Measurements from ENCODE around the gene STAT2. TPM values are rescaled to one million over a fixed set of nuclear protein-coding genes. Genes with fewer than 3 reads are reported as not detected.
"Not testable (repeated sequence)": the region's sequence is repeated elsewhere in the genome, so short reads cannot be mapped to it uniquely, and the experiment has no call there.

STAT2 gene
- total RNA-seq, result 100 to 1,000 TPM; 129 to 191 TPM
- polyA plus RNA-seq, result 100 to 1,000 TPM in 1 of 2 donors, 10 to 100 TPM in 1; 20.0 to 111 TPM
- long read RNA-seq, donor 1, partial matches to known transcripts, result 25 of 33 reads
- long read RNA-seq, donor 1, other reads (novel, unspliced or antisense), result 7 of 33 reads
- long read RNA-seq, donor 2, partial matches to known transcripts, result 4 of 19 reads
- long read RNA-seq, donor 2, other reads (novel, unspliced or antisense), result 13 of 19 reads

- peak; percentile 99 to 100 for DNase-seq
- intact Hi-C loops (cut with DNase I), result loop anchor here in 1 of 2 donors (10.0 kb wide), 1 partner anchor 105 kb away; the partner anchor contains the start of gene SPRYD4
- WGBS, 2 donors, result 0 to 1% methylated on average over 54 of the region's 54 CpGs
These were observed at the start of gene STAT2 for GRCh38 chr12:56359851-56360767. Gene STAT2 (minus strand): TSS chr12:56360107. CDS start chr12:56356571, 3,536 bp downstream.

GRCh38 chr12:56408799-56409417 is 49.0 kb upstream of the STAT2 start:
- WGBS, 2 donors, result 93 to 95% methylated on average over 5 of the region's 5 CpGs
- intact Hi-C loops (cut with DNase I), result no loop called here
- no peak for ATAC-seq (ENCODE audit: low FRiP score)

More at GRCh38 chr12:56359851-56360767, at the start of gene STAT2:
- Histone ChIP-seq H3K36me3 (ENCODE audit: control insufficient read depth in 1 of 2, insufficient read depth in 2 of 2, low read length in 1 of 2) (peaks cover 2 to 5% of the 10 kb centered on the region in 2 donors), H3K4me1 (ENCODE audit: control insufficient read depth in 1 of 2, insufficient read depth in 2 of 2, low read length in 2 of 2) (no peaks in the 10 kb centered on the region), H3K27me3 (ENCODE audit: control insufficient read depth in 1 of 2, insufficient read depth in 2 of 2, low read length in 1 of 2) (no peaks in the 10 kb centered on the region), H3K27ac (ENCODE audit: low read depth in 1 of 2, low read length in 2 of 2) (peak within 1 kb of the TSS; percentile 14 to 92), H3K9me3 (ENCODE audit: control insufficient read depth, low read length) (no peaks in the 10 kb centered on the region), H3K4me3 (ENCODE audit: low read length in 2 of 2) (peak within 1 kb of the TSS; percentile 78 to 89)
- ATAC-seq (ENCODE audit: low FRiP score), result peak; percentile 99

GRCh38 chr12:56404227-56404626 is 44.3 kb upstream of the STAT2 start:
- H3K4me3 ChIP-seq (ENCODE audit: low read length in 2 of 2); H3K9me3 ChIP-seq (ENCODE audit: control insufficient read depth, low read length); ATAC-seq (ENCODE audit: low FRiP score); H3K4me1 ChIP-seq (ENCODE audit: control insufficient read depth in 1 of 2, insufficient read depth in 2 of 2, low read length in 2 of 2); intact Hi-C loops (cut with DNase I); H3K36me3 ChIP-seq (ENCODE audit: control insufficient read depth in 1 of 2, insufficient read depth in 2 of 2, low read length in 1 of 2); H3K27ac ChIP-seq (ENCODE audit: low read depth in 1 of 2, low read length in 2 of 2); H3K27me3 ChIP-seq (ENCODE audit: control insufficient read depth in 1 of 2, insufficient read depth in 2 of 2, low read length in 1 of 2); DNase-seq: not testable (repeated sequence)
- WGBS, 2 donors, result 88 to 94% methylated on average over 3 of the region's 3 CpGs

More at GRCh38 chr12:56408799-56409417, 49.0 kb upstream of the STAT2 start:
- no peak for DNase-seq
- no peaks in the 10 kb centered on the region for H3K27me3 ChIP-seq (ENCODE audit: control insufficient read depth in 1 of 2, insufficient read depth in 2 of 2, low read length in 1 of 2)
- H3K36me3 ChIP-seq (ENCODE audit: control insufficient read depth in 1 of 2, insufficient read depth in 2 of 2, low read length in 1 of 2), result no peaks in the 10 kb centered on the region
- H3K27ac ChIP-seq (ENCODE audit: low read depth in 1 of 2, low read length in 2 of 2), result no peak overlapping the region
- no peak overlapping the region for H3K4me3 ChIP-seq (ENCODE audit: low read length in 2 of 2)
- H3K9me3 ChIP-seq (ENCODE audit: control insufficient read depth, low read length), result no peaks in the 10 kb centered on the region
- no peaks in the 10 kb centered on the region for H3K4me1 ChIP-seq (ENCODE audit: control insufficient read depth in 1 of 2, insufficient read depth in 2 of 2, low read length in 2 of 2)

GRCh38 chr12:56401612-56402011 is 41.7 kb upstream of the STAT2 start:
- ATAC-seq (ENCODE audit: low FRiP score); H3K27me3 ChIP-seq (ENCODE audit: control insufficient read depth in 1 of 2, insufficient read depth in 2 of 2, low read length in 1 of 2); DNase-seq; H3K4me1 ChIP-seq (ENCODE audit: control insufficient read depth in 1 of 2, insufficient read depth in 2 of 2, low read length in 2 of 2); H3K9me3 ChIP-seq (ENCODE audit: control insufficient read depth, low read length); H3K27ac ChIP-seq (ENCODE audit: low read depth in 1 of 2, low read length in 2 of 2); H3K36me3 ChIP-seq (ENCODE audit: control insufficient read depth in 1 of 2, insufficient read depth in 2 of 2, low read length in 1 of 2); intact Hi-C loops (cut with DNase I); H3K4me3 ChIP-seq (ENCODE audit: low read length in 2 of 2): not testable (repeated sequence)

- H3K27ac ChIP-seq (ENCODE audit: low read depth in 1 of 2, low read length in 2 of 2); H3K27me3 ChIP-seq (ENCODE audit: control insufficient read depth in 1 of 2, insufficient read depth in 2 of 2, low read length in 1 of 2); H3K9me3 ChIP-seq (ENCODE audit: control insufficient read depth, low read length); intact Hi-C loops (cut with DNase I); ATAC-seq (ENCODE audit: low FRiP score); H3K4me1 ChIP-seq (ENCODE audit: control insufficient read depth in 1 of 2, insufficient read depth in 2 of 2, low read length in 2 of 2); H3K36me3 ChIP-seq (ENCODE audit: control insufficient read depth in 1 of 2, insufficient read depth in 2 of 2, low read length in 1 of 2); H3K4me3 ChIP-seq (ENCODE audit: low read length in 2 of 2); DNase-seq: not testable (repeated sequence)
- WGBS, 2 donors, result 78 to 88% methylated on average over 1 of the region's 3 CpGs
These were observed 41.2 kb upstream of the STAT2 start for GRCh38 chr12:56401125-56401524.

GRCh38 chr12:56399466-56399865 is 39.6 kb upstream of the STAT2 start:
- intact Hi-C loops (cut with DNase I); H3K9me3 ChIP-seq (ENCODE audit: control insufficient read depth, low read length): not testable (repeated sequence)

GRCh38 chr12:56398324-56398723 is 38.4 kb upstream of the STAT2 start:
- Histone ChIP-seq H3K9me3 (ENCODE audit: control insufficient read depth, low read length) (peaks cover 10% of the 10 kb centered on the region), H3K27ac (ENCODE audit: low read depth in 1 of 2, low read length in 2 of 2) (no peak overlapping the region), H3K4me1 (ENCODE audit: control insufficient read depth in 1 of 2, insufficient read depth in 2 of 2, low read length in 2 of 2) (no peaks in the 10 kb centered on the region), H3K36me3 (ENCODE audit: control insufficient read depth in 1 of 2, insufficient read depth in 2 of 2, low read length in 1 of 2) (no peaks in the 10 kb centered on the region), H3K27me3 (ENCODE audit: control insufficient read depth in 1 of 2, insufficient read depth in 2 of 2, low read length in 1 of 2) (no peaks in the 10 kb centered on the region), H3K4me3 (ENCODE audit: low read length in 2 of 2) (no peak overlapping the region)
- no peak for DNase-seq
- no peak for ATAC-seq (ENCODE audit: low FRiP score)
- intact Hi-C loops (cut with DNase I), result no loop called here

More at GRCh38 chr12:56399466-56399865, 39.6 kb upstream of the STAT2 start:
- not testable (repeated sequence) for H3K4me3 ChIP-seq (ENCODE audit: low read length in 2 of 2); H3K36me3 ChIP-seq (ENCODE audit: control insufficient read depth in 1 of 2, insufficient read depth in 2 of 2, low read length in 1 of 2); ATAC-seq (ENCODE audit: low FRiP score); DNase-seq; H3K27me3 ChIP-seq (ENCODE audit: control insufficient read depth in 1 of 2, insufficient read depth in 2 of 2, low read length in 1 of 2); H3K27ac ChIP-seq (ENCODE audit: low read depth in 1 of 2, low read length in 2 of 2); H3K4me1 ChIP-seq (ENCODE audit: control insufficient read depth in 1 of 2, insufficient read depth in 2 of 2, low read length in 2 of 2)
- 87 to 90% methylated on average over 3 of the region's 3 CpGs for WGBS, 2 donors

GRCh38 chr12:56392331-56392730 is 32.4 kb upstream of the STAT2 start:
- 96 to 100% methylated on average over 1 to 2 of the region's 2 CpGs for WGBS, 2 donors
- H3K4me3 ChIP-seq (ENCODE audit: low read length in 2 of 2), result no peak overlapping the region
- no peak overlapping the region for H3K27ac ChIP-seq (ENCODE audit: low read depth in 1 of 2, low read length in 2 of 2)
- H3K4me1 ChIP-seq (ENCODE audit: control insufficient read depth in 1 of 2, insufficient read depth in 2 of 2, low read length in 2 of 2), result no peaks in the 10 kb centered on the region
- H3K27me3 ChIP-seq (ENCODE audit: control insufficient read depth in 1 of 2, insufficient read depth in 2 of 2, low read length in 1 of 2), result no peaks in the 10 kb centered on the region
- no peaks in the 10 kb centered on the region for H3K9me3 ChIP-seq (ENCODE audit: control insufficient read depth, low read length)
- no peak for ATAC-seq (ENCODE audit: low FRiP score)
- intact Hi-C loops (cut with DNase I), result no loop called here
- DNase-seq, result no peak
- H3K36me3 ChIP-seq (ENCODE audit: control insufficient read depth in 1 of 2, insufficient read depth in 2 of 2, low read length in 1 of 2), result no peaks in the 10 kb centered on the region
